ENCODE data around the gene ITGA8.
"Not testable (repeated sequence)": the region's sequence is repeated elsewhere in the genome, so short reads cannot be mapped to it uniquely, and the experiment has no call there.

ITGA8 gene

DNA sequence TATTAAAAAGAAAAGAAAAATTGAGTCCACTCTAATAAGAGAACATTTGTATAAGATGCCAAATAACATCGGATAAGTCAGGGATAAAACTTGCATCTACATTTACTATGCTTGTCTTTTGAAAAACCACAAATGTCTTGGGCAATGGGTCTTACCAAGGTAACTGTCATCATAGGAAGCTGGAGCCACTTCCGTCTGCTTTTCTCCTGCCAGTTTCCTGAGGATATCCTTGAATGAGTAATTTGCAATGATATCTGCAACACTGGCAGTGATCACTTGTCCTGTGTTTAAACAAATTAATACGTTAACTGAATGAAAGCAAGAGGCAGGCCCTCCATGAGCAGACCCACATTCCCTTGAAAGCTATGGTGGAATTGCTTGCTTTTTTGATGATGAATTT is 47.3 kb downstream of the ITGA8 start:
- no peak for DNase-seq

DNA sequence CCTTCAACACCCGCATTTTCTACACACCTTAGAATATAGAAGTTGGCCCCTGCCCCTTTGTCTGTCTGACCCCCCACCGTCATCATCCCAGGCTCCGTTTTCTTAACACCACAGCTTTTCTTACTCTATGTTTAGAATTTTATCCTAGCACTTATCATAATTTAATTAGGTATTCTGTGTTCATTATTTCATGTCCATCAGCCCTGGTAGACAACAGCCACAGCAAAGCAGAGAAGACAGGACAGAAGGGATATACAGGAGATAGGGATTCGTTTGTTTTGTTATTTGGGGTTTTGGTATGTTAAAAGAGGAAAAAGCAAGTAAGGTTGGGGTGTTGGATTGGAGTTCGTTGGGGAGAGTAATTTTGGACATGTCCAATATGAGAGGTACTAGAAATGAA is 48.8 kb downstream of the ITGA8 start:
- no peak for DNase-seq

DNA sequence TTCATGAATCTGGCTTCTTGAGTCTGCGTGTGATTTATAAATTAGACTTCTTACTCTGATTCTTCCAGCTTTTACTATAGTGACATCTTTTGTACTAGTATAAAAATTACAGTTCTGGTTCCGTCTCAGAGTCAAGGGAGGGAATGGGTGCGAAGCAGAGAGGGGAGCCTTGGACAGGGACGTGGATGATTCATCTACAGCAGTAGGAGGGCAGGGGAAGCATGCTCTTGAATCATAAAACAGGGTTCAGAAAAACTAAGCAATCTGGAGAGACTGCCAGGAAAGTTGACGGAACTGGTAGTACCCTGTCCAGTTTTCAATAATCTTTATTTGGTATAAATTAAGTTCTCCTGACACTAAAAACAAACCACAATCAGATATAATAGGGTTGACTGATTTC is 58.1 kb downstream of the ITGA8 start:
- DNase-seq, result no peak

DNA sequence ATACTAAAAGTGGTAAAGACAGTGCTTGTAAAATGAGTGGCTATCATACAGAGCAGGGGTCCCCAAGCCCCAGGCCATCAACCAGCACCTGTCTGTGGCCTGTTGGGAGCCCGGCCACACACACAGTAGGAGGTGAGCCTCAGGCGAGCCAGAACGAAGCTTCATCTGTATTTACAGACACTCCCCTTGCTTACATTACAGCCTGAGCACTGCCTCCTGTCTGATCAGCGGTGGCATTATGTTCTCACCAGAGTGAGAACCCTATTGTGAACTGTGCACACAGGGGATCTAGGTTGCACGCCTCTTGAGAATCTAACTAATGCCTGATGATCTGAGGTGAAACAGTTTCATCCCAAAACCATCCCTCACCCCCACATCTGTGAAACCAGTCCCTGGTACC is 58.7 kb downstream of the ITGA8 start:
- no peak for DNase-seq

DNA sequence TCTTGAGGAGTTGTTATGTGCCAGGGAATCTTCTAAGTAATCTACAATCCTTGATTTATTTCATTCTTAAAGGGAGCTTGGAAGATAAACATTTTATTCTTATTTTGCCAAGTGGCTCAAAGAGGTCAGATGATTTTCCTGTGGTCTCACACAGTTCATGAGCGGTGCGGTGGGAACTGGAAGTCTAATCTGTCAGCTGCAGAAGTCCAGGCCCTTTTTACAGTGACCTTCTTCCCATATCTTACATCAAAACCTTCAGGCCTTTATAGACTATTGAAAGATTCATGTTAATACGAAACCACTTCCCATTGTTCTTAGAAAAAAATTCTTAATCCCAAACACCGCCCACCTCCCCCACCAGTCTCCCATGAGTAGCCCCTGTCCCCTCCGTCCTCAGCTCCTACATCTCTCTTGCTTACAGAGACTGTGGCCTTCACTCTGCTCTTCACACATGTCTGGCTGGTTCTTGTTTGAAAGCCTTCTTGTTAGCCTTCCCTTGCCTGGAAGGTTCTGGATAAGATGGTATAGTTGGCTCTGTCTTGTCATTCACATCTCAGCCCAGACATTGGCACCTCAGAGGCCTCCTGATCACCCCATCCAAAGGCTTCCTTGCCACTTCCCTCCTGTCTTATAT is 61.5 kb downstream of the ITGA8 start:
- DNase-seq, result no peak

DNA sequence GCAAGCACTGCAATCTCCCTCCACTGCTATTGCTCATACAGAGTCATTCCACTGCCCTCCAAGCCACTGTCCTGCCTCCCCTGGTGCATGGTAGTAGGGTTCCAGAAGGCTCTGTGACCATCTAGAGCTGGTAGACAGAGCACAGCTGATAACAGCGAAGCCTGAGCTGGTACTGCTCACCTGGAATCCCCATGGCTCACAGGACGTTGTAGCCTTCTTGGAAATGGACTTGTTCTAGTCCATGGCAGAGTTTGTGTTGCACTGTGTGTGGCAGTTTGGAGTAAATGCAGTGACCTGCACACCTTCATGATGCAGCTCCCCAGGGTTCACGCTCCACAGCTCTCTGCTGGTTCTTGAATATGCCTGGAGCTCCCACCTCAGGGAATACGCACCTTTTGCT is 67.0 kb downstream of the ITGA8 start:
- no peak for DNase-seq

DNA sequence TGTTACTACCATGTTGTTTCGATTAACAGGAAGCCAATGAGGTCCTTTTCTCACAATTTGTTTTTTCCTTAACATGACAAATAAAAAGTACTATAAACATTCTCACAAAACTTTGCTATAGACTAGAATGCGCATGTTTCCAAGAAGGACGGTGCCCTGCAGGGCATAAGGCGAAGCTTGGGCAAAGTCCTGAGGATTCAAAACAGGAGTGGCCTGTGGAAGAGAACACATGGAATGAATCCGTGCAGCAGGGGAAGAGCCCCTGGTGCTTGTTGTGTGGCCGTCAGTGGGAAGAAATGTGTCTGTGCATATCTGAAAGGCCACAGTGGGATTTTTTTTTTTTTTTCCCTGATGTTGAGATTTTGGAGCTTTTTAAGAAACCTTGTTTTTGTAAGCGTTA is 67.6 kb downstream of the ITGA8 start:
- no peak for DNase-seq

DNA sequence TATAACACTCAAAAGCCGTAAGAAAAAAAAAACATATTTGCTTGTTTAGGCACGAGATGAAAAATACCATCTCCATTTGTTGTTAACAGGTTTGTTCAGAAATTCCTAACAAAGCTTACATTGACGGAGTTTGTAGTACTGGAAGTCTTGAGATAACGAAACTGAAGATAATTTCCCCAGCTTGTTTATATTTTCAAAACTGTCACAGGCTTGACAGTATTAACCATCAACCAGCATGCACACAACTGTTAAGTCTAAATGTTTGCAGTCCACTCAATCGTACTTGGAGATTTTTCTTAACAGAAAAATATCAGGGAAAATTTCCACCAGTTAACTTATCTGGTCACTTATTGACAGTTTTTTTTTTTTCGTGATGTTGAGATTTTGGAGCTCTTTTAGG is 68.5 kb downstream of the ITGA8 start:
- no peak for DNase-seq

DNA sequence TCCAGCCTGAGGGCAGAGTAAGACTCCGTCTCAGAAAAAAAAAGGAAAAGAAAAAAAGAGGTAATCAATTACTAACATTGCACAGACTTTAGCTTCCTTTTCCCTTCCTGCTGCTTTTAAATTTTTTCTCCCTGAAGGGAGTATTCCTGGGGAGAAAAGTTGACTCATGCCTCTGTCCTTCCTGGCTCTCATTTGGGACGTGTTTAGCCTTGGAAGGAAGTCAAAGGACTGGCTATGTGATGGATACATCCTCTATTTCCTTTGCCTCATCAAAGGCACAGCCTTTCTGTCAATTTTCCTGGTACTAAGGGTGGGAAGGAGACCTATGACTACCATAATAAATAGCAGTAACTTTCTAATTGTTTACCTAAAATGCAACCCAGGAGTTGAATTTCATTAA is 77.6 kb downstream of the ITGA8 start:
- DNase-seq, result no peak

DNA sequence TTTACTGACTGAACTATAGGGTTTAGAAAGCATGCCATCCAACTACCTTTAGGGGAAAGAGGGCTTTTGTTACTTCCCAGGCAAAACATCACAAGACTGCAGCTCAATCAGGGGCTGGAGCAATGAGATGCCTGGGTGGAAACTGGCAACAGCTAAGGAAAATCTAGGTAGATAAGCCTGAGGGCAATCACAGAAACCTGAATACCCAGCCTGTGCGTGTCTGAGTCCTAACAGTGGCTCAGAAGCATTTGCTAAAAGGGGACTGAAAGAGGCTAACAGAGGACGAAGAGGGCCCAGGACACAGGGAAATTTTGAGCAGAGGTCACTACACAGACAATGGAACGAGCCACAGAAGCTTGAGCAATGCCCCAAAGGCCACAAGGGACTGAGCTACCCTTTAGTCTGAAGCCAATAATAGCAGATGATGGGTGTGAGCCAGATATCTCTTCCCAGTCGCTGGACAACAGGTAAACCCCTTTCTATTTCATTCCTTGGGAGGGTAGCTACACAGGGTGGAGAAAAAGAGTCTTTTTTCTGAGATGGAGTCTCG is 79.1 kb downstream of the ITGA8 start:
- DNase-seq, result no peak

DNA sequence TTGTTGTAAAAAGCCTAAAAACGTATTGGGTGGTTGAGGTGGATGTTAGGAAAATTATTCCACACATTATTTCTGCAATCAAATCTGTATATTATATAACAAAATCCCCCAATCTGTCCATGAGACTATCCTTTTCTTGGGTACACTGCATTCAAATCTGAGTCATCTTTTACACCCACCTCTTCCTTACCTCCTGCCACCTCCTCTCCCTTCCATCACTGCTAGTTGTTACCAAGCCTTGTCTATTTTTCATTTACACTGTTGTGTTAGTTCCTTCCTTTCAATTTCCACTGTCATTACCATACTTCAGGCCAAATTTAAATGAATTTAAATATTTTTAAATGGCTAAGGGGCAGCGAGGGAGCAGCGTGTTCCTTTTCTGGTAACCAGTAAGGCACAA is 83.3 kb downstream of the ITGA8 start:
- no peak for DNase-seq

DNA sequence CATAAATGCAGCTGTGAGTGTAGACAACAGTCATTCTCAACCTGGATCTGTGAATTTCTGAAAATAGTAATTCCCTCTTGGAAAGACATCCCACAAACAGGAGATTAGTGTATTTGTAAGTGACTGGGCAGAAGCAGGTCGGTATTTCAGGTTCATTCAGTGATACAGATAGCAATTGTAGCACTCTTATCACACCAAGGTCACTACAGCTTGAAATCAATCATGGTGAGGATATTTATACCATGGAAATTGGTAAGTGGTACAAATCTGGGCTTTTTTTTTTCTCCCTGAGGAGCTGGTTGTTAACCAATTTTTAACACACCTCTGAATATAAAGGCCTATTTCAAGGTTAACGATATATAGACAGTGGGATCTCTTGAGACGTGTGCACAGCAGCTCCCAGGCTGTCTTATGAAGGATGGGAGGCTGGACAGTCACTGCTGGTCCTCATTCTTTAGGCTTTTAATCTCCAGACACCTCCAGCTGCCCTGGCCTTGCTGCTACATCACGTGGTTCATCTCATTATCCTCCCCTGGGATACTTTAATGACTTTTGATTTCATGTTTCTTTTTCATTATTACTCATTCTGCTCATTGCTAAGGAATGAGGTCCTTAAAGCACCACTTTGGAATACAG is 87.1 kb downstream of the ITGA8 start:
- no peak for DNase-seq

DNA sequence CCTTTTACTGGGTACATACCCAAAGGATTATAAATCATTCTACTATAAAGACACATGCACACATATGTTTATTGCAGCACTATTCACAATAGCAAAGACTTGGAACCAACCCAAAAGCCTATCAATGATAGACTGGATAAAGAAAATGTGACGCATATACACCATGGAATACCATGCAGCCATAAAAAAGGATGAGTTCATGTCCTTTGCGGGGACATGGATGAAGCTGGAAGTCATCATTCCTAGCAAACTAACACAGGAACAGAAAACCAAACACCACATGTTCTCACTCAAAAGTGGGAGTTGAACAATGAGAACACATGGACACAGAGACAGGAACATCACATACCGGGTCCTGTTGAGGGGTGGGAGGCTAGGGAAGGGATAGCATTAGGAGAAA is 88.5 kb downstream of the ITGA8 start:
- not testable (repeated sequence) for DNase-seq

DNA sequence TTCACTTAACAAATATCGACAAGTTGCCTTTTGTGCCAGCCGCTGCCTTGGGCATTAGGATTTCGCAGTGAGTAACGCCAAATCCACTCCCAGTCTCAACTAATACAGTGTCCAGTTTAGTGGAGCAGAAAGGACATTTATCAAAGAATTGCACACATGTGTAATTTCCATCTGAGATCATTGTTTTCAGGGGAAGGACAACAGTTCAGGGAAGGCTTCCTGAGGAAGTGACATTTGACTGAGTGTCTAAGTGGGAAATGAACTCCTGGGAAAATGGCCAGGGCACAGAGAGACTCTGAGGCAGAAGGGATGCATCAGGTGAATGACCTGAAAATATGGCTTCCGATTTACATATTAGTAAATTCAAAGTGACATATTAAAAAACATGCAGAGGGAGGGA is 89.4 kb downstream of the ITGA8 start:
- DNase-seq, result no peak

DNA sequence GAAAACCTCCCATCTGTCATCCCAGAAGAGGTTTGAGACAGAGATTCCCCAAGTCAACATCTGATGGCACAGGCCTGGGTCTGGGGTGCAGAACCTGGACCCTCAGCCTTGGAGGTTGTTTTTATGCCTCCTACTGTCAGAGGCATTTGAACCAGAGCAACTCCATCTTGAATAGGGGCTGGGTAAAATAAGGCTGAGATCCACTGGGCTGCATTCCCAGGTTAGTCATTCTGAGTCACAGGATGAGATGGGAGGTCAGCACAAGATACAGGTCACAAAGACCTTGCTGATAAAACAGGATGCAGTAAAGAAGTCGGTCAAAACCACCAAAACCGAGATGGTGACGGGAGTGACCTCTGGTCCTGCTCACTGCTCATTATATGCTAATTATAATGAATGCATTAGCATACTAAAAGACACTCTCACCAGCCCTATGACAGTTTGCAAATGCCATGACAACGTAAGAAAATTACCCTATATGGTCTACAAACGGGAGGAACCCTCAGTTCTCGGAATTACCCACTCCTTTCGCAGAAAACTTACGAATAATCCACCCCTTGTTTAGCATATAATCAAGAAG is 92.0 kb downstream of the ITGA8 start:
- no peak for DNase-seq

DNA sequence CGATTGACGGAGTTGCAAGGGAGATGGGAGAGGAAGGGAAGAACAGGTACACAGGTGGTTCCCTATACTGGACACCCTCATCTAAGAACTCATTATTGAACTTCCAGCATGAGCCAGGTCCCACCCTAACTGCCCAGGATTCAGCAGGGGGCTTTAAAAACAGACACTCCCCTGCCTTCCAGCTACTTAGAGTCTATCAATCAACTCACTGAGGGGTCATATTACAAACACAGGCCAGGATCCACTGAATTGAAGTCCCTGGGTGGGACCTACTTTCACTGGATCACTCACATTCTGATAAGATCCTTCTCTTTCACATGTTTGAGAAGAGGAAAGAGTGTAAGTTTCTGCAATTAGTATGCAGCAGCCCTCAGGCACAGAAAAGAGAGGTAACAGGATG is 92.8 kb downstream of the ITGA8 start:
- no peak for DNase-seq

DNA sequence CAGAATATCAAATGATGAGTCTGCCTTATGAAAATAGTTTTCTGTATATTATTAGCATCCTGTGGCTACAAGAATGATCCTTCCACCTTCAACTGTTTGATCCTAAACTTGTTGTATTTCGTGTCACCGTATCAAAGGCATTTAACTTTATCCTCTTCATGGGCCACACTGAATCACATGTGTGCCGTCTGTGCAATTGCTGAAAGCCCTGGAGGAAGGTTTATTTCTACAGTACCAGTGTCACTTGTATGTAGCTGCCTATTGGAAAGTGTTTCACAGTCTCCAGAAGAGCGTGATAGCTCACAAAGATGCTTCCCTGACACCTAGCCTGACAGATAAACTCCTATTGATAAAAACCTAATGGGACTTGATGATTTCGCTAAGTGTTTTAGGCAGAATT is 94.5 kb downstream of the ITGA8 start:
- DNase-seq, result no peak

DNA sequence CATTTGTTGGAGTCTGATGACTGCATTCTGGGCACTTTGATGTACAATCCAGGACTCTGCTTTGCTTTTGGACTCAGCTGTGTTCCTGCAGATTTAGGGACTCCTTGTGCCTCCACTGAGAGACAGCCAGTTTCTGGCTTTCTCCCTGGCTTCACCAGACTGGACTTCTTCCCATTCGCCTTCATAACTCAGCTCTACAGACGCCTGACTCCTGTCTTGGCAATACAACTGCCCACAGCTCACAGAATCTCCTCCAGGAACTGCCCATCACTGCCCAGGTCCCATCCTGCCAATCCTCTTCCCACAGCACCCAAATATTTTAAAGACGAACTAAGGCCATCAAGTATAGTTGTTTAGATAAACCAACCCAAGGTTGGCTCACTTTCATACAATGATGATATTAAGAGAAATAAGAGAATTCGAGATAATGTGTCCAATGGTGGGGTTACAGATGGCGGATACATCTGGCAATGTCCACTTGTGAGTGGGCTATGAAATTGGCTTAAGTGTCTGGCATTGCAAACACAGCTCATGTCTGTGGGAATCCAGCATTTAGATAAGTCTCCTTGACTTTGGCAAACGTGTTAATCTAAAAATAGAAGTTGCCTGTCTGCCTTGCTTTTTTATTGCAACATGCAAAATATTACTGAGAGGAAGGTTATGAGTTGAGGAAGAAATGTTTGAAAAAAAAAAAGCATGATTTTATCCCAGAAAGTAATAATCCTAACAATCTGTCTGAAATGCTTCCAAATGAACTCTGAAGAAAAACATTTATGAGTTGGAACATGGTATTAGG is 95.1 kb downstream of the ITGA8 start:
- no peak for DNase-seq

DNA sequence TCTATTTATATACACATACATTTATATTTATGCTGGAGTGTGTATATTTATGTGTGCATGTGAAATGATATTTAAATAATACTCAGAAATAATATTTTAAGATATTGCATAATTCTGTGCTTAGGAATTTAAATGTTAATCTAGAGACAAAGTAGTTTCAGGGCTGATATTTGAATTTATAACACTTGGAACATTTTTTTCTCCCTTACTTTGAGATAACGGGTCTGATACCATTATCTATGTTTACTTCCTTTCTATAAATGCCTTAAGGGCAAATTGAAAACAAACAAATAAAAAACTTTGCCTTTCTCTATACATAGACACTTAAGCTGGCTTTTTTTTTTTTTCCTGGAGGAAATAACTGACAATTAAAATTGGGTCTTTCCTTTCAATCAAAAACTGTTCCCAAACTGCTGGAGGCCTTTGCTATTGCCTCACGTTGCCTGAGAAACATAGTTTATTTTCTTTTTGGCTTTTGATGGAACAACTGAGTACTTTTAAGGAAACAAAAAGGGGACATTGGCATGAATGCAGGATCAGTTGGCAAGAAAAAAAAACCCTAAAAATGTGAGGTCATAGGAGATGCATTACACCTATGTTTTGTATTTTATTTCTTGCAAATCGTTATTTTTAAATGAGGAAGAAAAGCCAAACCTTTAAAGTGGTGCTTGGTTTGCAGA is 98.7 kb downstream of the ITGA8 start:
- no peak for DNase-seq

DNA sequence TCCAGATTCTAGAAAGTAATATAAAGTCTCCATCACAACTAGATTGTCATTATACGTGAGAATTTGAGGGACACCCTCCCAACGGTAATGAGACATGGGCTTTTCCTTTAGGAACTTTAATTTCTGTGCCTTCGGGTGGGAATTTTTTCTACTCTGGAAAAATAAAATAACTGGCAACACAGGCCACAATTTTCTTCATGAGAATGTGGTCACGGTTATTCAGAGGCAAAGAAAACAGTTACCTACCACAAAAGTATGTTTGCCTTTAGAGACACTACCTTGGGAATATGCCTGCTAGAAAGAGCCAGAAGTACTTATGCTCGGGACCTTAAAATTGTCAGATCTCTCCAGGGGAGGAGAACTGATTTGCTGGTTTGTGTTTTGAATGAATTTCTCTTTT is 99.4 kb downstream of the ITGA8 start:
- no peak for DNase-seq

DNA sequence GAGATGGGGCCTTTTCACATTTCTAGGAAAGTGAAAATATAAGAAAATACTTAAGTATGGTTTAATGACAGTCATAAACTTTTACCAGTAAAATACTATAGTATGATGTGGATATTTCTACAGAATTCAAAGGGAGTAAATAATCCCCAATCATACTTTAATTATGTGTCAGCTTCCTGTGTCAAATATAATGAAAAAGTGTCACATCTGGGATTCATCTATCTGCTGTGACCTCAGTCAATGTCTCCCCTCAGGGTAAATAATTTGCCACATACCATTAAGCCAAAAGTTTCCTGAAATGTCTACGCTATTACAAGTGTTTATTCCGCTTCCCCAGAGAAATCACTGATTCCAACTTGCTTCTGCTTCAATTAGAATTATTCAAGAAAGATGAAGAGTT is 110.5 kb downstream of the ITGA8 start:
- DNase-seq, result no peak

DNA sequence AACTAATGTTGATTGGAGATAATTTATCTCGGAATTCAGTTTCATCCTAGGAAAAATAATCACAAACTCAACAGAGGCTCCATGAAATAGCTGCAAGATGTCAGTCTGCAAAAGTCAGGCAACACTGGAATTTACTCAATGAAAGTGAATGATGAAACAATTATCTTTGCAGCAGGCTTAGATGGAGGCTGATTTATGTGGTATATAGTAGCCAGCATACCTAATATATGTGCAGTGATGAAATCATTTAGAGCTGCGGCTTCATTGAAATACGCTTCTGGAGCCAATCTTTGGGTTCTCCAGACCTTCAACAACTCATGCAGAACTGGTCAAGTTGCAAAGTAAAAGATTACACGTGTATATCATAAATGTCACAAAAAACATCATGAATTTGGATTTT is 113.3 kb downstream of the ITGA8 start:
- DNase-seq, result no peak

DNA sequence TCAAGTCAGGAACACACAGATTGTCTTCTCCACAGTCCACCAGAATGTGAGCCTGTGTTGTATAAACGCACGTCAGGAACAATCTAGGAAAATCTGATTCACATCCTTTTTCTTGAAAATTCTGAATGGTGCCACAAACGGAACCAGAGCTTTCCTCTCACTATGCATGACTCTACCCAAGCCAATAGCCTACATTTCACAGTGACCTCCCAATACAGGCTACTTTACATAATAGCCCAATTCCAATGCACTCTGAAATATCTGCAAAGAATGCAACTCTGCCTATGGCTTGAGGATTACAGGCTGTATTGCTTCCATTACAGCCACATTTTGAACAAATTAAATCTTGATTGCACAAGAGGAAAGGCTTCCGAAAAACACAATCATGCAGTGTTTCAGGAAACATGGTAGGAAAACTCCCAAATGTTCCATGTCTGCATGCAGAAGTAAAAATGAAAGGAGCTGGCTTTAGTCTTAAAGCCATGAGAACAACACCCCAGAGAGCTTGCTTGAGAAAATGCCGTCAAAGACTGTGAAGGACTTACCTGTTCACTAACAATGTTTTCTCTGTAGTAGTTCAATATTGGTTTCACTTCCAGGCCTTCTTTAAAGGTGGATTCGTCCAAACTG is 113.9 kb downstream of the ITGA8 start:
- DNase-seq, result no peak
